ENCODE measurements around the gene ATP2C1. TPM values are rescaled to one million over a fixed set of nuclear protein-coding genes. Genes with fewer than 3 reads are reported as not detected.

The ATP2C1 gene
- total and polyA plus RNA-seq, 9 of the 15 experiments (the other 6 are each of a cell fraction or from before 2014, with no cell fraction given) = 10.0 to 53.5 (median 27.9) TPM

DNA sequence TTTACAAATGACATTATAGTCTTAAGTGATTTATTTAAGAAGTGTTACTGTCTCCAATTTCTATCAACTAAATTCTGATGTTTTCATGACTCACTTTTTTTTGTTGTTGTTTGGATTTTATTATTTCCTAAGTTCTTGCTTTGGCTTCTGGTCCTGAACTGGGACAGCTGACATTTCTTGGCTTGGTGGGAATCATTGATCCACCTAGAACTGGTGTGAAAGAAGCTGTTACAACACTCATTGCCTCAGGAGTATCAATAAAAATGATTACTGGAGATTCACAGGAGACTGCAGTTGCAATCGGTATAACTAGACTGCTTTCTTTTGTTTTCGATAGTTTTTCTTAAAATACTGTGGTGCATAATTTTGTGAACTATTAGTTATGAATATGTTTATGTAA is 85.2 kb downstream of the ATP2C1 start:
- intact Hi-C loops (cut with micrococcal nuclease) (no loop called here), in situ Hi-C loops (cut with MboI) (no loop called here)
- 88% methylated on average over 2 of the region's 2 CpGs for WGBS (ENCODE audit: insufficient coverage, low coverage, missing lambda C conversion rate)
- no peak overlapping the region for H2AFZ ChIP-seq (ENCODE audit: low read depth, low read length)
- no peak for TF ChIP-seq TCF3 (CRISPR knock-in tag; IDR thresholded peaks at IDR 0.05)
- no peak for TF ChIP-seq ZNF263 (CRISPR knock-in tag; IDR thresholded peaks at IDR 0.05; ENCODE audit: borderline replicate concordance)
- TF ChIP-seq NR3C1 (CRISPR knock-in tag; IDR thresholded peaks at IDR 0.05) = no peak
- TF ChIP-seq, protein P1, sequence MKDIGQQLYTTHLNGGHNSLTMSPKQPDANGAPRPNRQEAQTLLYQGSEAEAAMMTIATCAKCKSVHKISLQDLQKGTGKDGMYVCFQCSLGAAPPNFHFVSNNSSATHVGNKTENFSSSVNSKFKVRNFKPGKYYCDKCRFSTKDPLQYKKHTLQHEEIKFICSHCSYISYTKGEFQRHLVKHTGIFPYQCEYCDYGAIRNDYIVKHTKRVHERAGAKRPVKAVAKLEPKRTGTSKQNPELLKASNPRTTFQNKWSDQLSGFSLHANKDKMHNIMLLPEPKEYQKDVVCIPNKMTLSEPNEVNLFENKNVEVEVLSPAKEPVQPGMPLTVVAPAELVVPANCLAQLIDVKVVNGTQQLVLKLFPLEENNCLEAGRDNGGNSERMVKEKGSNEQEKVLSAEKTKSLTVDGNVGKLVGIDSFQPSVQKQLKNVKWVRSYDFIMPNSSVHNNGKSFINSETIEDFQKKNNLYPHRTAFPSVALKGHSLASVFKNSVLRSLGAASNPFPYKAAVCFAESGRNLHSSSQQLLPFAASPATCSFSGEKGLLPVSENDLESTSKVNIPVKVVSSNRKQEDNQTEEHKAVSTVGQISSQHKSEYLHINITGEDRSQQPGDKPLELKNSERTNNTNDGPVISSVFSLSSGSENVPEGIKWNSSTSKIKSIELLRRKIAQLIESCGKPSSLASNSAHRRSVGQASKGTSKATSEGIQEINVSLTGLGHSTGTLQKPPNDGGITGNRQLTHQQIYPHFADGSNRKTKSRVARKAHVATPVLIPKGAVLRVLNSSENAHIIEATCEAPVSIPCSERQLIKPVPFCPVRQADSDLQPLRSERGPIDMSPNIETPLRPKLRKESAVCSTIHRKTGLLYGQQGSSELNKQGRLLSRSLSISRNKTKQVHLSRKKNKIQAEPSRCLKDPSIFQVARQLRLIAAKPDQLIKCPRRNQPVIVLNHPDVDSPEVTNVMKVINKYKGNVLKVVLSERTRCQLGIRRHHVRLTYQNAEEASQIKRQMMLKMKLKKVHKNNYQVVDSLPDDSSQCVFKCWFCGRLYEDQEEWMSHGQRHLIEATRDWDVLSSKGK (CRISPR knock-in tag; IDR thresholded peaks at IDR 0.05) = no peak
- no peak for TF ChIP-seq FUS (optimal IDR thresholded peaks at IDR 0.05; ENCODE audit: low read depth, low read length)
- no peak for DNase-seq (ENCODE audit: extremely low read depth in 1 of 4, low spot score in 3 of 4)
- H3K4me1 ChIP-seq (replicated peaks in 1 of 2; ENCODE audit: control insufficient read depth in 2 of 2, insufficient read depth in 2 of 2, low read length in 2 of 2) = no peaks in the 10 kb centered on the region
- H3K9ac ChIP-seq (ENCODE audit: insufficient read depth in 1 of 2, low read depth in 2 of 2, low read length in 2 of 2) = no peak overlapping the region
- H3K36me3 ChIP-seq (ENCODE audit: control insufficient read depth, insufficient read depth, low read length) = peaks cover 29% of the 10 kb centered on the region; the same call in 2 of the 3 replicates
- no peak overlapping the region for H3K4me2 ChIP-seq (ENCODE audit: insufficient read depth, low read length)
- H3K9me3 ChIP-seq (replicated peaks; ENCODE audit: control insufficient read depth, insufficient read depth, low read depth, low read length) = no peaks in the 10 kb centered on the region
- no peaks in the 10 kb centered on the region for H3K27me3 ChIP-seq (ENCODE audit: control insufficient read depth in 2 of 2, insufficient read depth in 2 of 2, low read length in 2 of 2)
- no peak for ATAC-seq
- H3K4me3 ChIP-seq = no peak overlapping the region
- no peak overlapping the region for H3K27ac ChIP-seq (ENCODE audit: extremely low read depth, low read depth, low read length)
- H4K20me1 ChIP-seq (replicated peaks; ENCODE audit: control insufficient read depth, insufficient read depth, low read length) = no peaks in the 10 kb centered on the region
- ChIA-PET POLR2A (no interaction called here), CTCF (ENCODE audit: low intra/inter-chr PET ratio) (no interaction called here)
- H3K9me1 ChIP-seq (ENCODE audit: control insufficient read depth, insufficient read depth, low read length) = no peaks in the 10 kb centered on the region
- no TSS peak for BruUV-seq (replicated peaks)
- H3K79me2 ChIP-seq (ENCODE audit: control insufficient read depth, insufficient read depth, low read length) = no peaks in the 10 kb centered on the region
- no peak for FAIRE-seq
